GM18907 (cell line): ENCODE results near the gene WDR5.

Experiments used
- ATAC-seq: cut with Tn5 transposase; IDR thresholded peaks from one replicate; pipeline ENCODE4 v1.9.1; 2021; ENCODE audit warnings: mild to moderate bottlenecking, moderate library complexity; ENCODE audit not compliant: unreplicated experiment

WDR5 gene

DNA sequence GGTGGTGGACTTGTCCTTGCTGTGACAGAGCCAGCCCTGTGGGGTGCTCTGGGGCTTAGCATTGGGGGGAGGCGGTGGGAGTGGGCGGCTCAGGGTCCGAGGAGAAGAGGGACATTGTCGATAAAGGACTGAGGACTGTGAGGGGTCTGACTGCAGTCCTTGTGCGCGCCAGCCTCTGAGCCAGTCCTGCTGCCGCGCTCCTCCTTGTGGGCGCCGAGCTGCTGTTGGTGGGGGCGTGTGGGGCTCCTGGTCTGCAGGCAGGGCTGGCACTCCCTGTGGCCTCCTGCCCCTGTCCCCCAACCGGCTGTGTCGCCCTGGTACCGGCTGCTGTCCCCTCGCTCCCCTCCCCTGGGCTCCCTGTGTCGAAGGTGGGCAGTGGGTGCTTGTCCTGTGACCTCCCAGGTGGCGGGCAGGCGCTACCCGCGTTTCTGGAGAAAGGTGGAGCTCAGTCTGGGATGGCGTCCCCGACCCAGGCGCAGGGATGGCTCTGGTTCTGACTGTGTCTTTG is 21.6 kb downstream of the WDR5 start:
- no peak for ATAC-seq

DNA sequence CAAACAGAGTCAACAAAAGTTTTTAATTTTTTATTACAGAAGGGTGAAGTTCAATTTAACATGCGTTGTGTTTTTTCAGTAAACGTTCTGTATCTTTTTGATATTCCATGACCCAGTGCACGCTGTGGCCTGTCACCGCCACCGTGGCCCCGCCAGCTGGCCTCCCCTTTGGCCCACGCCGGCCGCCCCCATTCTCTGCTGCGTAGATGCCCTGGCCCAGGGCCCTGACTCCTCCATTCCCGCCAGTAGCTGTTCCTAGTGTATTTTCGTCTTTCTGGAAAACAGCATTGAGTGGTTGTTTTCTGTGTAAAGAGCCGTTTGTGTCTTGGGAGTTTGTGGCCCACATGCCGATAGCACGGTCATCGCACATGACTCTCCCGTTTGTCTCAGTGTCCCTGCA is 22.4 kb downstream of the WDR5 start:
- ATAC-seq, result no peak

DNA sequence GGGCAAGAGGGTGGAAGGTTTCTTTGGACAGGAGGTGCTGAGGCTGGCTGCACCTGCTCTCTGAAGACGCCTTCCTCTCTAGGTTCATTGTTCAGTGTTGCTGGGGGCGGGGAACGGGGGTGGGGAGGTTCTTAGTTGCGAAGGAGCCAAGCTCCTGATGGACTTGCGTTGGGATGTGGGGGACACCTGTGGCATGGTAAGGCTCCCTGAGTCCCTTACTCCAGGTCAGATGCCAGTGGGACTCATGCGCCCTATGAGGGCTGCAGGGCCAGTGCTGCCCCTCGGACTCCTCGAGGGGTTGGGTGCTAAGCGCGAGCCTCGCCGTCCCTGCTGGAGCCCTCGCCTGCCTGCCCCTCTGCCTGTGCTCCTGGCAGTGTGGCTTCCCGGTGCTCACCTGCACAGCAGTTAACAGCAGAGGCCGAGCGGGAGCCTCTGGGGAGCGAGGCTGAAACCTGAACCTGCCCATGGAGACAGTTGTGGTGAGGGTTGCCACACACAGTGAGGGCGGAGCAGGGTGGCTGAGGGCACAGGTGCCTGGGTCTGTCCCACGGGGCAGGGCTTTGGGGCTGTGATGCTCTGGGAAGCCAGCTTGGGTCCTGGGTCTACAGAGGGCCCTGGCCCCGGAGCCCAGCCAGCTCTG is 23.0 kb downstream of the WDR5 start:
- no peak for ATAC-seq

DNA sequence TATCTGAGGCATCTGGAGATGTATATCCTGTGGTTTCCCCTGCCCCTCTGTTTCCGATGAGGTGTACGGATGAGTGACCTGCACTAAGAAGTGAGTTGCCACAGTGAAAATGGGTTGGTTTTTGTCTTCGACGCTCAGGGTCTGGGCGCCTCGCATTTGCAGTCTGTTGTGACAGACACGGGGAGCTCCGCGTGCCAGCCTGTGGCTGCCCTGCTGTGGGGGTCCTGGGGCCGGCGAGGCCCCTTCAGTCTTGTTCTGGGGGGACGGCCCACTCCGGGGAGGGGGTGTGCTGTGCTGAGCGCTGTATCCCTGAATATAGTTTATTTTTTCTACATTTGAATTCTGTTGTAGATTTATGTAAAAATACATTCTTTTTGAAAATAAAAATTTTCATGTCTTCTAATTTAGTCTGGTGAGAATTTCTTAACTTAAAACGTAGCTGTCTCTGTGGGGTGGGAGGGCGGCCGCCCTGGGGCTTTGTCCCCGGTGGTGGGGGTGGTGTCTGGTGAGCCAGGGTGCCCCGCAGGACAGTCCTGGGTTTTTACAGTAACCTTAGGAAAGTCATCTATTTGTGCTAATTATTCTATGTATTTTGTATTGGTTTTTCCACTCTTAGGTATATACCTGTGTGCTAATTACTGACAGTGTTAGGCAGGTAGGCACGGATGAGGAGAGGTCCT is 23.8 kb downstream of the WDR5 start:
- no peak for ATAC-seq

DNA sequence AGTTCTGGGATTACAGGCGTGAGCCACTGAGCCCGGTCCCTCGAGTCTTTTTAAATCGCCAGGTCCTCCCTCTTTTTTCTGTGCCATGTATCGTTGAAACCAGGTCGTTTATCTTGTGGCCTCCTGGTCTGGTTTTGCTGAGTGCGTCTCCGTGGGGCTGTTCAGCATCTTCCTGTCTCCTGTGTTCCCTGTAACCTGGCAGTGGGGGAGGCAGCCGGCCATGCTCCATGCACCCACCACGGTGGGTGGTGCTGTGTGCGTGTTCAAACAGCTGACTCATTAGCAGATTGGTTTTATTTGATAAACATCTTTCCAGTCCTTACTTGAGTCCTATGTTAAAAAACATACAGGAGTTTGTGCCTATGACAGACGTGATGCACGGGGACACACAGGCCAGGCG is 25.8 kb downstream of the WDR5 start:
- no peak for ATAC-seq

DNA sequence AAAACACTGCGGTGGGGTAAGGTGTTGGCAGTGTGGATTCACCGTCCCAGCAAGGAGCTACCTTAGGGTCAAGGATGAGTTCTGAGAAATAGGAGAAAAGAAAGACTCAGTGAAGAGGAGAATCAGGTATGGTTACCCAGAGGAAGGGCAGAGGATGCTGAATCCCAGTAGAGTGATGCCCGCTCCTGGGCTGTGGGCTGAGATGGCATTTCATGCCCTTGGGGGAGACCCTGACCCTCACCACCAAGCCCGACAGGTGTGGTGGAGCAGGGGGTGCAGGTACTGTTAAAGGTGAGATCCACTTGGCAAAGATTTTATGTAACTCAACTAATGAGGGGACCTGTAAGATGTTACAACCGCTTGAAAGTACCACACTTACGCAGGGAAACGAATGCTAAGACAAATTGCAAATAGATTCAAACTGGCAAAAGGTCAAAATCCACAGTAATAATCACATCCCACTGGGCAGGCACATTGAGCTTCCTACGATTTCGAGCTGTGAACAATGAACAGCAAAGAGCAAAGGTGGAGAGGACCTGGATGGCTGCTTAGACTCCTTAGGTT is 26.4 kb downstream of the WDR5 start:
- no peak for ATAC-seq

DNA sequence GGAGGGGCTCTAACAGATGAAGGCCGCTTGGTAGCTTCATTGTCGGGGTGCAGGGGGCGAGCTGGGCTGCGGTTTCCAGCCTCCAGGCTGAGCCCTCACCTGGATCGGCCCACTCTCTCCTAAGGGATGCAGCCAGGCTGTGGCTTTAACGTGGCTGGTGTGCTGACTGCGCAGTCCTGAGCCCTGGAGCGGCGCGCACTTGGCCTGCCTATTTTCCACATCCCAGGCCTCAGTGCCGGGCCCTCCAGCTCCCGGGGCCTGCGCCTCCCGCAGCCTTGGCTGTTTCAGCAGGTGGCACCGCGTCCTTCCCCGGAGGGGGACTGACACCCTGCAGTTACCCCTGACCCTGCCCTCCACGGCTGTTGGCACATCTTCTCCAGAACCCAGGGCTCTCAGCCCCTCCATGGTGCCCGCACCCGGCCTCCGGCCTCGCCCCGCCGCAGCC is 27.1 kb downstream of the WDR5 start:
- no peak for ATAC-seq

DNA sequence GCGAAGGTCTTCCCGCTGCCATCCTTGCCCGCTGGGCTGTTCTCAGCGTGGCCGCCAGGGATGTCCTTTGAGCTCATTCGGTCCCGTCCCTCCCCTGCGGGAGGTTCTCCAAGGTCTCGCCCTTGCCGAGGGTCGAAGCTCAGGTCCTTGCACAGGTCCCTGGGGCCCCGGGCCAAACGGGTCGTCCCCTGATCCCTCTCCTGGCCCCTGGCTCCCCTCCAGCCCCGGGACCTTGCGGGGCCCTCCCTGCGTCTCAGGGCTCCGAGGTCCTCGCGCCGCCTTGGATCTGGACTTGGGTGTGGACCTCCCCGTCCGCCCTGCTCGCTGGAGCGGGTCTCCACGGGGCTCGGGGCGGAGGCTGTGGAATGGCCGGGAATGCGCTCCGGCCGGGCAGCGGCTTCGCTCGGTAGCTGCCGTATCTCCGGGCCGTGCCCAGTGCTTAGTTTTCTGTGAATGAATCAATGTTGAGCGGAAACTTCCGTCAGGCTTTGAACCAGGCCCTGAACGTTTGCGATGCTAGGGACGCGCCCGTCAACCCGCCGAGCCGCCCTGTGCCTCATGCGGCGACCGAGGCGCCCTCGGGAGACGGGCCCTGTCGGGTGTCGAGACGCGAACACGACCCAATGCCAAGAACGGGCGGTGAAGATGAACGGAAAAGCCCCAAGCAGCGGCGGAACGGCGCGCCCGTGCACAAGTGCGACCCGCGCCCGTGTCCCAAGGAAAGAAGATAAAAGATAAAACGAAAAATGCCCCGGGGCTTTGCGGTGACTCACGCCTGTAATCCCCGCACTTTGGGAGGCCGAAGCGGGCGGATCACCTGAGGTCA is 27.7 kb downstream of the WDR5 start:
- ATAC-seq, result no peak

DNA sequence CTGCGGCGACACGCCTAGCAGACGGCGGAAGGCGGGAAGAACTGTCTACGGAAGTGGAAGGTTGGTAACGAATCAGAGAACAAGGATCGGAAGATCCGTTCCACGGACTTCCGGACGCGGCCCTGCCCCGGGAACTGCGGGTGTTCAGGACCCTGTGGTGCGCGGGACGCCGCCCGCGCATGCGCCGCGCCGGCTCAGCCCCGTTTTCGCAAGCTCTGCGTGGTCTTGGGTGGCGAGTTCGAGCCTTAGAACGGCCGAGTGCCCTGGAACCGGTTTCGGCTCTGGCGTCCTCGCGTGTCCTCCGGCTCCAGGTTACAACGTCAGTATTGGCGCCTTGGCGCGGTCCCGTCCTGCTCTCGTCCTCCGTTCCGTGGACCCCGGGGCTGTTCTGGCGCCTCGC is 29.0 kb downstream of the WDR5 start:
- ATAC-seq, result no peak

DNA sequence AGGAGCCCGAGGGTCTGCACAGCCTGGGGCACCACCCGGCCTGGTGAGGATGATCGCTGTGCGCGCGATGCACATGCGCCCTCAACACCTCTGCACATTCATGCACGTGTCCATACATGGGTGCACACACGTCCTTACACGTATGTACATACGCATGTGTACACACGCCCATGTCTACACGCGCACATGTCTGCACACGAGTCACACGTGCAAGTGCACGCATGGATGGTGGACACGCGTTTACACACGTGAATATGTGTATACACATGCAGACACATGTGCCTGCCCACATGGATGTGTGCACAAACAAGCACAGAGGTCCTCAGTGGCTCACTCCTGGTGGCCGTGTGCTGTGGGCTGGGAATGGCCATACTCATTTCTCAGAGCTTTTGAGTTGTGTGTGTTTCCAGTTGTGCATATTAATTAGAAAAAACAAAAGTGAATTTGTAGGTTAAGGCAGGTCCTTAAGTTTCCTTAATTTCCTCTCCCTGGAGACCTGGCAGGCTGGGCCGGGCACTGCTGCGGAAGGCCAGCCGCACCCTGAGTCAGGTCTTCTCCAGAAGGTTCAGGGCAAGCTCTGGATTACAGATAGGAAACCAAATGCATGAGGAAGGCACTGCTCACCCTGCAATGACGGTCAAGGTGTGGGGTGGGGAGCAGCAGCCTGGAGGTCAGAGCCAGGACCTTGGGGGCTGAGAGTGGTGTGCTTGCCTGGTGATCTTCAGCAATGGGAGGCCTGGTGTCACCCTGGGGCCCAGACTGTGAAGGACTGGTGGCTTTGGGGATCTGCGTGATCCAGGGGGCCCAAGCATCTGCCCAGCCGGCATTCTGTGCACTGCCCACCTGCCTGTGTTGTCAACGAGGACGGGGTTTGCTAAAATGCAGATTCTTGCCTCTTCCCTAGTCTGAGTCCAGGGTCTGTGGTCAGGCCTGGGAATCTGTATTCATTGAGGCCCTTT is 29.8 kb downstream of the WDR5 start:
- no peak for ATAC-seq

DNA sequence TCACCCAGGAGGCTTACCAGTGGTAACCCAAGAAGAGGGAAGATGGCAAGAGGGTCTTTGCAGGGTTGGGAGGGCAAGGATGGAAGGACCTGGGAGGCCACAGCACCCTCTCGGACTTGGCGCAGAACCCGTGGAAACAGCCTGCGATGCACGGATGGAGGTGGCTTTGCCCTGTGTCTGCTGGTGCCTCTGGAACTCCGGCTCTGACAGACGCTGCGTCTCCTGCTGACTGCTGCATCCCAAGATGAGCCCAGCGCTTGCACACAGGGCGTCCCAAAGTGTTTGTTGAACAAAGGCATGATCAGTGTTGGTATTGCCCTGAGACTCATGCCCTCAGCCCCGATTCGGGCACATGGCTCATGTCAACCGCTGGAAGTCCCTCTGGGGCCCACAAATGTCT is 30.5 kb downstream of the WDR5 start:
- no peak for ATAC-seq

DNA sequence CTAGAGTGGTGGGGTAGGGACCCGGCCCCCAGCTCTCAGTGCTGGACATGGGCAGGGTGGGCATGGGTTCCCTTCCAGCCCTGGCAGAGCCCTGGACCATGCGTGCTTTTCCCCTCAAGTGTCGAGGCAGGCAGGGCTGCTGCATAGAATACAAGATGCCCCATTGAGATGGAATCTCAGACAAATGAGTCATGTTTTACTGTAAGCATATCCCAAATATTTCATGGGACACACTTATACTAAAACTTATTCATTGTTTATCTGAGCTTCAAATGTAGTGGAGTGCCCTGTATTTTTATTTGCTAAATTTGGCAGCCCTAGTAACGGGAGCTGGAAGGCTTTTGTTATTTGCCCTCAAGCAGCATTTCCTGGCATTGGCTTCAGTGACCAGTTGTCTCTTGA is 31.6 kb downstream of the WDR5 start:
- no peak for ATAC-seq

DNA sequence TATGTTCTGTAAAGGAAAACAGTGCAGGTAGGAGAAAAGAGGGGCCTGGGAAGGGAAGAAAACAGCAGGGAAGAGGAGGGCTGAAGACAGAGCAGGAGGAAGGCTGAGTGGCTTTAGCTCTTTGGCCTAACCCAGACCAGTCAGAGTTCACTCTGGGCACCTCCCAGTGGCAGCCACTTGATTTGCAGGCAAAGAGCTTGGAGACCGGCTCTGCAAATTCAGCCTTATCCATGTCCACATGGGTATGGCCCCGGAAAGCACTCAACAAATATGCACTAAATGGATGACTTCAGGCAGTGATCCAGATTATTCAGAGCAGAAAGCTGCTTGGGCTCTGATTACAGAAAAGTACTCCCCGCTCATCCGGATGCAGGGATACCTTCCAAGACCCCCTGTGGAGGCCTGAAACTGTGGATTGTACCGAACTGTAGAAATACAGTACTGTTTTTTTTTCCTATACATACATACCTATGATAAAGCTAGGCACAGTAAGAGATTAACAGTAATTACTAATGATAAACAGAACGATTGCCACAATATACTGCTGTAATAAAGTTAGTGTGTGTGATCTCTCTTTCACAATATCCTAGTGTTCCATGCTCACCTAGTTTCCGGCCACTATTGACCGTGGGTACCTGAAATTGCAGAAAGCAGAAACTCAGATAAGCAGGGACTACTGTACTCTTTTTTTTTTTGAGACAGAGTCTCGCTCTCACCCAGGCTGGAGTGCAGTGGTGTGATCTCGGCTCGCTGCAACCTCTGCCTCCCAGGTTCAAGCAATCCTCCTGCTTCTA is 33.1 kb downstream of the WDR5 start:
- no peak for ATAC-seq

DNA sequence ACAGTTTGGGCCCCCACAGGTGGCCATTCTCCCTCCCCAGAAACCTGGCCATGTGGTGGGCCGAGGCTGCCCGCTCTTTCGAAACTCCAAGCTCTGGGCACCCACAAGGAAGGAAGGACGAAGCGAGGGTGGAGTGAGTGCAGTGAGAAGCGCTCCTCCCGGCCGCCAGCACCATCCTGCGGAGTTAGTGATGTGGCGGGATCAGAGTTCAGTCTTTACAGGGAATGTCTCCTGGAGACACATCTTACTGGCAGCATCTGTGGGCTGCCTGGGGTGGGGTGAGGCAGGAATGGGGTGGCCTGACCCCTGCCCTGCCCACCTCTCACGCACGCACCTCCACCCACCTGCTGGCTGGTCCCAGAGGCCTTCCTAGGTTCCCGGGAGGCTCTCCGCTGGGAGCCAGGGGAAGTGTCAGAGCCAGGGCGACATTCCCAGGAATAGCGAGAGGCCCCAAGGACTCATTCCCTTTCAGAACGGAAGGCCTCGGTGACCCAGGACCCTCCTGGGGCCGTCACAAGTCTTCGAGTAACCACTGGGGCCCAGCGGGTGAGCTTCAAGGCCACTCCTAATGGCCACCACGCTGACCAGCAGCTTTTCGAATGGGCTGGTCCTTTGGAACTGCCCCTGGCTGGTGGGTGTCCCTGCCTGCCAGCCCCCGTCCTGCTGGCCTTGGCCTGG is 34.0 kb downstream of the WDR5 start:
- ATAC-seq, result no peak

DNA sequence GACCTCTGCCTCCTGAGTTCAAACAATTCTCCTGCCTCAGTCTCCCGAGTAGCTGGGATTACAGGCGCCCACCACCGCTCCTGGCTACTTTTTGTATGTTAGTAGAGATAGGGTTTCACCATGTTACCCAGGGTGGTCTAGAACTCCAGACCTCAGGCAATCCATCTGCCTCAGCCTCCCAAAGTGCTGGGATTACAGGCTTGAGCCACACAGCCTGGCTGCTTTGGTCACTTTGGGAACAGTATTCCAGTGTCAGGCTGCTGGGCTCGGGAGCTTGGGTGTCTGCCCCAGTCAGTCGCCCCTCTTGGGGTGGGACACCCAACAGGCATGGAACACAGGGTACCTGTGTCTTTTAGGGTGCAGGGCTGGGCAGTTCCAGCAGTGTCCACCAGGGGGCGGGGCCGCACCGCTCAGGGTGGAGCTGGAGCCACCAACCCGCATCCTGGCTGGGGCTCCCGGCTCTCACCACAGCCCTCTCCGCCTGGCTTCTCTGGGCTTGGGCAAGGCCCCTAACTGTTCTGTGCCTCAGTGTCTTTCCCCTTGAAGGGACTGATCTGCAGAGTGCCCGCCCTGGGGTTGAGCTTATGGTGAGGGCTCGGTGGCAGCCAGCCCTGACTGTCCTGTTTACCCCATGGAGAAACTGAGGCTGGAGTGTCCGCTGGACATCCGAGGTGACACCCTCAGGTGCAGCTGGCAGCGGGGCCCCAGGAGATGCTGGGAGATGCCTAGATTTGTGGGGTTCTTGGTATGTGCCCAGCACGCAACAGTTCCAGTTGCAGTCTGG is 34.8 kb downstream of the WDR5 start:
- no peak for ATAC-seq

DNA sequence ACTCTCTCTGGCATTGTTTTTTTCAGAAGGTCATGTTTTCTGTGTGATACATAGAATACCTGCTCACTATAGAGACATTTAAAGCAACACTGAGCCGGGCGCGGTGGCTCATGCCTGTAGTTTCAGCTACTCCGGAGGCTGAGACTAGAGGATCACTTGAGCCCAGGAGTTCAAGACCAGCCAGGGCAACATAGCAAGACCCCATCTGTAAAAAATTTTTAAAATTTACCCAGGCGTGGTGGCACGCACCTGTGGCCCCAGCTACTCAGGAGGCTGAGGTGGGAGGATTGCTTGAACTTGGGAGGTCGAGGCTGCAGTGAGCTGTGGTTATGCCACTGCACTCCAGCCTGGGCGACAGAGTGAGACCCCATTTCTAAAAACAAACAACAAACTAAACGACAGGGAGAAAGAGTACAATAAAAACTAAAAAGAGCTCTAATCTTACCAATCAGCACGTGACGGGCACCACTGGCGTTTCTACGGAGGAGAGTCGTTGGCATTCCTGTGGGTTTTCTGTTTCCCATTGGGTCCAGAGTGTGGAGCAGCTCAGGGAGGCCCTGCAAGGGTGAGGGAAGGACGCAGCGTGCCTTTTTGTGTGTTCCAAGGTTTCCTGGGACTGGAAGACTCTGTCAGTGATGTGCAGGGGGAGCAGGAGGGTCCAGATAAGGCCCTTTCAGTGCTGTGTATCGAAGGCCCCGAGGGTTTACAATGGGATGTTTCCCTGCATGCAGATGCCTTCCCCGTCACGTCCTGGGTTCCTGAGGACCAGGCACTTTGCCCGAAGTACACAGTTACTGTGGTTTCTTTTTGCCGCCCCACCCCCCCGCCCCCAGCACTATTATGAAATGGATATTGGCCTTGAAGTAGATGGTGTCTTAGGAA is 35.7 kb downstream of the WDR5 start:
- ATAC-seq, result no peak
